DOHH2 (cell line): ENCODE measurements around the gene ALDH4A1.

Experiments
- H3F3A ChIP-seq: fragments of 200-600 bp; sonication (generic), shearing (Covaris generic); 2 replicates; pipeline ENCODE4 v1.6.0; 2016; ENCODE audit warnings: antibody characterized with exemption, mild to moderate bottlenecking; ENCODE audit not compliant: control insufficient read depth, insufficient read depth
- H3K27ac ChIP-seq: fragments of 200-600 bp; sonication (generic); 2 replicates; pipeline ENCODE4 v1.5.1; 2014; ENCODE audit warnings: low read depth, mild to moderate bottlenecking, low read length, moderate library complexity
- H3K27me3 ChIP-seq: fragments of 200-600 bp; sonication (generic); 2 replicates; pipeline ENCODE4 v1.6.1; 2014; ENCODE audit warnings: mild to moderate bottlenecking, low read length, mixed read lengths; ENCODE audit not compliant: control insufficient read depth
- H3K36me3 ChIP-seq: fragments of 200-600 bp; sonication (generic); 2 replicates; pipeline ENCODE4 v1.6.1; 2014; ENCODE audit warnings: mild to moderate bottlenecking, low read length, moderate library complexity, mixed read lengths; ENCODE audit not compliant: control insufficient read depth
- H3K4me1 ChIP-seq: fragments of 200-600 bp; sonication (generic); 2 replicates; pipeline ENCODE4 v1.6.1; 2014; ENCODE audit warnings: mild to moderate bottlenecking, low read length, mixed read lengths; ENCODE audit not compliant: control insufficient read depth
- H3K4me2 ChIP-seq: fragments of 200-600 bp; sonication (generic); 2 replicates; pipeline ENCODE4 v1.6.0; 2014; ENCODE audit warnings: mild to moderate bottlenecking, low read length, moderate library complexity
- H3K4me3 ChIP-seq: fragments of 200-600 bp; sonication (generic); 2 replicates; pipeline ENCODE4 v1.5.1; 2014; ENCODE audit warnings: mild to moderate bottlenecking, low read length, mixed read lengths
- H3K79me2 ChIP-seq: fragments of 200-600 bp; sonication (generic); 2 replicates; pipeline ENCODE4 v1.6.1; 2014; ENCODE audit warnings: mild to moderate bottlenecking, low read length, mixed read lengths; ENCODE audit not compliant: control insufficient read depth
- H3K9me2 ChIP-seq: fragments of 200-600 bp; sonication (generic); replicated peaks from 2 replicates; pipeline ENCODE4 v1.6.1; 2014; ENCODE audit warnings: mild to moderate bottlenecking, low read length, mixed read lengths; ENCODE audit not compliant: control insufficient read depth
- H3K9me3 ChIP-seq: fragments of 200-600 bp; sonication (generic); 2 replicates; pipeline ENCODE4 v1.6.1; 2014; ENCODE audit warnings: antibody characterized with exemption, low read length, mixed read lengths; ENCODE audit not compliant: control insufficient read depth, insufficient read depth
- H4K20me1 ChIP-seq: fragments of 200-600 bp; sonication (generic); 2 replicates; pipeline ENCODE4 v1.6.0; 2014; ENCODE audit warnings: low read depth, mild to moderate bottlenecking, antibody characterized with exemption, low read length, moderate library complexity; ENCODE audit not compliant: control insufficient read depth, insufficient read depth
- CTCF ChIP-seq: fragments of 200-600 bp; sonication (generic); IDR thresholded peaks from one replicate; pipeline ENCODE4 v1.5.1; 2014; ENCODE audit warnings: antibody characterized with exemption, mild to moderate bottlenecking, low read depth, low read length; ENCODE audit not compliant: poor library complexity, severe bottlenecking
- EZH2phosphoT487 ChIP-seq: fragments of 200-600 bp; sonication (generic); IDR thresholded peaks from 2 replicates; pipeline ENCODE4 v1.6.1; 2017; ENCODE audit warnings: borderline replicate concordance, mild to moderate bottlenecking, antibody characterized with exemption, low read length, moderate library complexity, mixed read lengths

Gene ALDH4A1

GRCh38 chr1:18902523-18903290 is at the start of gene ALDH4A1:
Gene ALDH4A1 (minus strand): TSS chr1:18902555. CDS start chr1:18902523, 32 bp downstream.
- no peaks in the 10 kb centered on the region for H3K36me3 ChIP-seq
- H3K9me2 ChIP-seq = no peaks in the 10 kb centered on the region
- TF ChIP-seq CTCF = no peak
- H3K27ac ChIP-seq = no peak within 1 kb of the TSS
- no peaks in the 10 kb centered on the region for H3F3A ChIP-seq
- no peaks in the 10 kb centered on the region for H3K79me2 ChIP-seq
- H3K27me3 ChIP-seq = peaks cover 26% of the 10 kb centered on the region
- H3K4me1 ChIP-seq = peaks cover 18% of the 10 kb centered on the region
- H3K9me3 ChIP-seq = no peaks in the 10 kb centered on the region
- peak within 1 kb of the TSS; percentile 78 for H3K4me2 ChIP-seq
- peak within 1 kb of the TSS; percentile 74 for H3K4me3 ChIP-seq
- no peaks in the 10 kb centered on the region for H4K20me1 ChIP-seq

- no peak for TF ChIP-seq CTCF
- TF ChIP-seq EZH2phosphoT487 = no peak
- no peaks in the 10 kb centered on the region for H3K36me3 ChIP-seq
- peaks cover 59% of the 10 kb centered on the region for H3K27me3 ChIP-seq
- no peak overlapping the region for H3K27ac ChIP-seq
- no peaks in the 10 kb centered on the region for H3K9me2 ChIP-seq
- H4K20me1 ChIP-seq = peaks cover 3% of the 10 kb centered on the region; the same call in 1 of the 2 replicates
- no peak overlapping the region for H3K4me2 ChIP-seq
- H3K4me3 ChIP-seq = no peak overlapping the region
- no peaks in the 10 kb centered on the region for H3F3A ChIP-seq
- no peaks in the 10 kb centered on the region for H3K9me3 ChIP-seq
- H3K79me2 ChIP-seq = no peaks in the 10 kb centered on the region
- H3K4me1 ChIP-seq = peaks cover 31% of the 10 kb centered on the region
Measured at GRCh38 chr1:18951818-18952391, 49.5 kb upstream of the ALDH4A1 start.

GRCh38 chr1:18951416-18951815 is 49.1 kb upstream of the ALDH4A1 start:
- Histone ChIP-seq H3F3A (no peaks in the 10 kb centered on the region), H3K9me3 (no peaks in the 10 kb centered on the region), H3K79me2 (no peaks in the 10 kb centered on the region), H3K27ac (no peak overlapping the region), H3K4me1 (peaks cover 29% of the 10 kb centered on the region), H3K27me3 (peaks cover 58% of the 10 kb centered on the region), H4K20me1 (peaks cover 3% of the 10 kb centered on the region; the same call in 1 of the 2 replicates), H3K4me3 (0 out of 2 replicates have a peak overlapping the region, but pooled peaks have one; percentile 39), H3K4me2 (peak overlapping the region; percentile 61; the same call in 1 of the 2 replicates), H3K9me2 (no peaks in the 10 kb centered on the region), H3K36me3 (no peaks in the 10 kb centered on the region)
- TF ChIP-seq EZH2phosphoT487 = no peak
- TF ChIP-seq CTCF = no peak
